ENCODE data around the gene SIRT3. TPM values are rescaled to one million over a fixed set of nuclear protein-coding genes. Genes with fewer than 3 reads are reported as not detected.

SIRT3 gene
- total and polyA plus RNA-seq, 2 of the 13 experiments (the other 11 are each of a cell fraction or from before 2014, with no cell fraction given), result 15.1 to 18.2 TPM

- TF ChIP-seq DMTF1 (CRISPR knock-in tag; IDR thresholded peaks at IDR 0.05), result no peak
Observed at GRCh38 chr11:206526-207207, 29.5 kb downstream of the SIRT3 start (continued).

- Histone ChIP-seq H3K9me3 (ENCODE audit: low read length) (no peaks in the 10 kb centered on the region), H3K27me3 (ENCODE audit: control insufficient read depth in 1 of 2, insufficient read depth in 2 of 2, low read length in 2 of 2) (no peaks in the 10 kb centered on the region; a peak in 1 of 5 replicates), H3K36me3 (replicated peaks in 1 of 2; ENCODE audit: control insufficient read depth in 1 of 2, insufficient read depth in 2 of 2, low read length in 2 of 2) (peaks cover 12 to 38% of the 10 kb centered on the region in 2 experiments), H3K9ac (ENCODE audit: insufficient read depth, low read depth, low read length) (peak overlapping the region; percentile 100), H3K27ac (ENCODE audit: extremely low read length, insufficient read depth, low read length) (peak overlapping the region; percentile 96), H3K4me1 (ENCODE audit: insufficient read depth, low read length) (peaks cover 37% of the 10 kb centered on the region), H3K4me3 (replicated peaks in 1 of 3; ENCODE audit: insufficient read depth in 1 of 3, low read depth in 2 of 3, low read length in 3 of 3) (peak overlapping the region; percentile 75 to 90 (median 89)), H3K79me2 (ENCODE audit: insufficient read depth, low read length) (peaks cover 46% of the 10 kb centered on the region), H3K4me2 (ENCODE audit: low read depth, low read length) (peak overlapping the region; percentile 97), H2AFZ (ENCODE audit: low read length) (no peak overlapping the region), H4K20me1 (ENCODE audit: insufficient read depth, low read length) (peaks cover 7% of the 10 kb centered on the region; the same call in 1 of the 2 replicates)
- ChIA-PET CTCF (ENCODE audit: low intra/inter-chr PET ratio, low total read pairs) (no interaction called here), POLR2A (interaction anchor here (1.3 to 3.9 kb wide), 7 partner anchors 10 to 301 kb away, joined by 4 to 41 read pairs (median 9); partner anchors contain the start of genes RNH1 and SIRT3)
- FAIRE-seq (no peak), DNase-seq (ENCODE audit: low spot score) (no peak), ATAC-seq (no peak)
- intact Hi-C loops (cut with micrococcal nuclease; ENCODE audit: unreplicated experiment) (loop anchor here (2.0 kb wide), 1 partner anchor 31 kb away; the partner anchor contains the start of genes PSMD13 and SIRT3), in situ Hi-C loops (cut with HindIII; ENCODE audit: extremely low pct_ligation_motif_present, low pct_unique_long_range_greater_than_20kb) (no loop called here)
- 75% methylated on average over 7 of the region's 7 CpGs for WGBS (ENCODE audit: low lambda C conversion rate)
- no TSS peak for BruUV-seq (replicated peaks)
- peak; percentile 35 for TF ChIP-seq MED8 (CRISPR knock-in tag; IDR thresholded peaks at IDR 0.05; ENCODE audit: insufficient replicate concordance)
- TF ChIP-seq MYC (CRISPR knock-in tag; IDR thresholded peaks at IDR 0.05; ENCODE audit: borderline replicate concordance), result no peak
- TF ChIP-seq BRF2 (CRISPR knock-in tag; IDR thresholded peaks at IDR 0.05), result no peak
- no peak for TF ChIP-seq TOPORS (CRISPR knock-in tag; IDR thresholded peaks at IDR 0.05)
- TF ChIP-seq FOXO4 (CRISPR knock-in tag; conservative IDR thresholded peaks at IDR 0.05), result 0 out of 2 replicates have a peak, but pooled peaks have one; percentile 34
- no peak for TF ChIP-seq SIX1 (CRISPR knock-in tag; IDR thresholded peaks at IDR 0.05; ENCODE audit: borderline replicate concordance)
- TF ChIP-seq TRAFD1 (CRISPR knock-in tag; IDR thresholded peaks at IDR 0.05; ENCODE audit: borderline replicate concordance), result no peak
- TF ChIP-seq KMT2A (CRISPR knock-in tag; IDR thresholded peaks at IDR 0.05), result no peak
- TF ChIP-seq SP4 (CRISPR knock-in tag; IDR thresholded peaks at IDR 0.05), result 0 out of 2 replicates have a peak, but pooled peaks have one; percentile 15
- 0 out of 2 replicates have a peak, but pooled peaks have one; percentile 31 for TF ChIP-seq ZFP91 (CRISPR knock-in tag; IDR thresholded peaks at IDR 0.05; ENCODE audit: borderline replicate concordance)
Observed at GRCh38 chr11:206002-206384, 30.1 kb downstream of the SIRT3 start.
